Endothelial cell (in vitro differentiated cells): ENCODE data around the gene AUTS2. TPM values are rescaled to one million over a fixed set of nuclear protein-coding genes. Genes with fewer than 3 reads are reported as not detected.

Source experiments
- DNase-seq: peaks from one replicate; pipeline ENCODE4 v3.0.0; 2021; ENCODE audit warnings: low spot score
- H3K27ac Mint-ChIP-seq: one replicate; pipeline ENCODE4 v1.8.0; 2021; ENCODE audit warnings: mixed read lengths, inconsistent platforms; ENCODE audit not compliant: unreplicated experiment
- H3K27me3 Mint-ChIP-seq: one replicate; pipeline ENCODE4 v1.8.0; 2021; ENCODE audit warnings: mild to moderate bottlenecking, moderate library complexity, mixed read lengths, inconsistent platforms; ENCODE audit not compliant: unreplicated experiment
- H3K36me3 Mint-ChIP-seq: one replicate; pipeline ENCODE4 v1.8.0; 2021; ENCODE audit warnings: mild to moderate bottlenecking, low read depth, mixed read lengths, inconsistent platforms; ENCODE audit not compliant: unreplicated experiment
- H3K4me1 Mint-ChIP-seq: one replicate; pipeline ENCODE4 v1.8.0; 2021; ENCODE audit warnings: mild to moderate bottlenecking, mixed read lengths, inconsistent platforms; ENCODE audit not compliant: unreplicated experiment
- H3K4me3 Mint-ChIP-seq: one replicate; pipeline ENCODE4 v1.8.0; 2021; ENCODE audit warnings: mild to moderate bottlenecking, mixed read lengths, inconsistent platforms; ENCODE audit not compliant: unreplicated experiment
- H3K9me3 Mint-ChIP-seq: one replicate; pipeline ENCODE4 v1.8.0; 2021; ENCODE audit warnings: mixed read lengths, inconsistent platforms; ENCODE audit not compliant: unreplicated experiment
- CTCF ChIP-seq: fragments of 200-600 bp; sonication (generic); IDR thresholded peaks from one replicate; pipeline ENCODE4 v1.5.0; 2021; ENCODE audit warnings: antibody characterized with exemption; ENCODE audit not compliant: unreplicated experiment
- total RNA-seq: library from RNA; stranded (reverse); fragmentation: NEBNext Ultra II Directional; extraction: Animal tissue kit (Norgen Biotek cat#: 25700); gene quantifications from one replicate; pipeline ENCODE4 v1.2.1, GENCODE V29; 2021; ENCODE audit not compliant: unreplicated experiment

AUTS2 gene
- total RNA-seq, 1 donor from 2014 or later, result 103 TPM

DNA sequence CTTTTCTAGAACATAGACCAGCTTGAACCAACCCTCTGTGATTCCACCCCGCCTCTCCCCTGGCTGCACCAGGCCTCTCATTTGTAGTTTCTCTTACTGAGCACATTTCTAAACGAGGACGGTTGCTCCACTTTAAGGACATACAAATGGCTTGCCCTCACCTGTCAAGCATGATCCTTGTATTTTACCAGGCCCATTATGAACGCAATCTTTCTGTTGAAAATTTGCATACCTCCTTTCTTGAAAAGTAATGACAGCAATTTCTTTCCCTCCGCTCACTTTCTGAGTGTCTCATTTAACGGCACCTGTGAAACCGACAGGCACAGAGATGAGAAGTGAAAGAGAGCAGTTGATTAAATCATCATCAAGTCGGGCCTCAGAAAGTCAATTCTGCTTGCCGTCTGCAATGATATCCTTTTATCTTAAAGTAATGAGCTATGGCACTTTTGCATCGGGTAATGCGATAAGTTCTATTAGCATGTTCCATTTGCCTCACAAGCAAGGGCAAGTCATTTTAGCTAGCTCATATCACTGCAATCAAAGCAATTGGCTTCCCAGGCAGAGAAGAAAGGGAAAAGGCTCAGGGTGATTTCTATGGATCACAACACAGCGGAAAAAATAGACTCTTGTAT lies 828.1 kb downstream of the AUTS2 start:
- no peak for TF ChIP-seq CTCF
- peaks cover 3% of the 10 kb centered on the region for H3K4me1 Mint-ChIP-seq
- H3K9me3 Mint-ChIP-seq, result no peaks in the 10 kb centered on the region
- H3K36me3 Mint-ChIP-seq, result no peaks in the 10 kb centered on the region
- no peak overlapping the region for H3K27ac Mint-ChIP-seq
- H3K4me3 Mint-ChIP-seq, result no peak overlapping the region
- DNase-seq, result no peak
- peaks cover 1% of the 10 kb centered on the region for H3K27me3 Mint-ChIP-seq

GRCh38 chr7:70432567-70433001 lies 834.3 kb downstream of the AUTS2 start:
- DNase-seq, result no peak
- peaks cover 3% of the 10 kb centered on the region for H3K27me3 Mint-ChIP-seq
- H3K9me3 Mint-ChIP-seq, result no peaks in the 10 kb centered on the region
- TF ChIP-seq CTCF, result no peak
- H3K36me3 Mint-ChIP-seq, result no peaks in the 10 kb centered on the region
- H3K4me3 Mint-ChIP-seq, result no peak overlapping the region
- H3K27ac Mint-ChIP-seq, result no peak overlapping the region
- H3K4me1 Mint-ChIP-seq, result peaks cover 4% of the 10 kb centered on the region

DNA sequence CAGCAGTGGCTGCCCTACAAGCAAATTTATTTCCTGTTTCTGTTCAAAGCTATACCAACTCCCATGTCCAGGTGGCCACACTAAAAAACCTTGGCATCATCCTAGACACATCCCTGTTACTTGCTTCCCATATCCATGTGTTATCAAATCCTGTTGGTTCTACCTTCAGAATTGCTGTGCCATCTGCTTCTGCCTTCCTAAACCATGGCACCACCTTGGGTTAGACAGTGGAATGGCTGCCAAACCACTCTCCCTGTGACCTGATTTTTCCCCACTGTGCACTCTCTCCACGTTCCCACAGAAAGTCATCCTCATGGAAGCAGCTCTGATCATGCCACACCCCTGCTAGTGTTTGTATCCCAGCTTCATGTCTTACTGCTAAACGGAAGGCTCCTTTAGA lies 836.1 kb downstream of the AUTS2 start:
- DNase-seq, result no peak
- H3K27me3 Mint-ChIP-seq, result peaks cover 3% of the 10 kb centered on the region
- H3K9me3 Mint-ChIP-seq, result no peaks in the 10 kb centered on the region
- H3K36me3 Mint-ChIP-seq, result no peaks in the 10 kb centered on the region
- peaks cover 4% of the 10 kb centered on the region for H3K4me1 Mint-ChIP-seq
- H3K4me3 Mint-ChIP-seq, result no peak overlapping the region
- no peak overlapping the region for H3K27ac Mint-ChIP-seq
- TF ChIP-seq CTCF, result no peak

- no peak for TF ChIP-seq CTCF
- Mint-ChIP-seq H3K36me3 (no peaks in the 10 kb centered on the region), H3K27ac (no peak overlapping the region), H3K9me3 (no peaks in the 10 kb centered on the region), H3K4me3 (no peak overlapping the region), H3K27me3 (peaks cover 4% of the 10 kb centered on the region), H3K4me1 (peaks cover 4% of the 10 kb centered on the region)
- DNase-seq, result no peak
Measured at GRCh38 chr7:70434821-70435220, 836.5 kb downstream of the AUTS2 start.

DNA sequence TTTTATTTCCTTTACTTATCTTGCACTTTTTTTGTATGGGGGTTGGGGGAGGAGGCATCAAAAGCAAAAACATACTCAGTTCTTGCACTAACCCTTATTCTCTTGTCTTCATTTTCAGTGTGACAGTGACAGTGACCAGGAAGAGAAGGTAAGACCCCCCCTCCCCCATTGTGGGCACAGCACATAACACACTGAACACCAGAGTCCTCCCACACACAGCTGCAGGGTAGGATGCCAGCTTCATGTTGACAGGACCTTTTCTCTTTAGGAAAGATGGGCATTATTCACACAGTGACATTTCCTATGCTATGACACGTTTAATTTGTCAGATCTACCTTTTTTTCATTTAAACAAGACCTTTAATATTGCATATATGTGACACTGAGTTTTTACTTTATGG lies 837.4 kb downstream of the AUTS2 start:
- peaks cover 4% of the 10 kb centered on the region for H3K4me1 Mint-ChIP-seq
- peaks cover 5% of the 10 kb centered on the region for H3K27me3 Mint-ChIP-seq
- H3K4me3 Mint-ChIP-seq, result no peak overlapping the region
- no peak overlapping the region for H3K27ac Mint-ChIP-seq
- TF ChIP-seq CTCF, result no peak
- no peak for DNase-seq
- no peaks in the 10 kb centered on the region for H3K36me3 Mint-ChIP-seq
- no peaks in the 10 kb centered on the region for H3K9me3 Mint-ChIP-seq
